SIG-M5 (cell line): ENCODE measurements around the gene CCNC.

Experiments
- DNase-seq: peaks from one replicate; lab custom pipeline; 2025; lab: John Stamatoyannopoulos, UW

CCNC gene

DNA sequence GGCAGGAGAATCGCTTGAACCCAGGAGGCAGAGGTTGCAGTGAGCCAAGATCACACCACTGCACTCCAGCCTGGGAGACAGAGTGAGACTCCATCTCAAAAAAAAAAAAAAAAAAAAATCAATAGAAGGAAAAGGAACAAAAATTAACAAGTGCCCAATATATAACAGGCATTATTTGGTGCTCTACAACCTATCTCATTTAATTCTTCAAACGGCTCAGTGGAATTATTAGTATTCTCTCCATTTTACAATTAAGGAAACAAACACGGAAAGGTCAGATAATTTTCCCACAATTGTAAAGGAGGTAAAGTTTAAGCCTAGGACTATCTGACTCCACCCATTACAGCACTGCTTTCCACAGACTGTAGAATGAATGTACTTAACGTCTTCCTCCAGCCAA is 19.8 kb downstream of the CCNC start:
- no peak for DNase-seq

DNA sequence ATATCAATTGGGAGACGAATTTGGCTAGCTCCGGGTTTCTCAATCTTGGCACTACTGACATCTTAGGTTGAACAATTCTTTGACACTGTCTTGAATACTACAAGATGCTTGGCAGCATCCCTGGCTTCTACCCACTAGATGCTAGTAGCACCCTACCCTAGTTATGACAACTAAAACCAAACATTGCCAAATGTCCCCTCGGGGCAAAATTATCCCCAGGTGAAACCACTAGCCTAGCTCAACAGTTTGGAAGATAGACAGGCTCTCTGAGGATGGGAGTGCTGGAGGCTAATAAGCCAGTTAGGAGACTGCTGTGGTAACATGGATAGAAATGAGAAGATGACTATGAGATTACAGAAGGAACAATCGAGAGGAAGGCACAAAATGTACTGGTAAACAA is 20.9 kb downstream of the CCNC start:
- DNase-seq, result no peak

DNA sequence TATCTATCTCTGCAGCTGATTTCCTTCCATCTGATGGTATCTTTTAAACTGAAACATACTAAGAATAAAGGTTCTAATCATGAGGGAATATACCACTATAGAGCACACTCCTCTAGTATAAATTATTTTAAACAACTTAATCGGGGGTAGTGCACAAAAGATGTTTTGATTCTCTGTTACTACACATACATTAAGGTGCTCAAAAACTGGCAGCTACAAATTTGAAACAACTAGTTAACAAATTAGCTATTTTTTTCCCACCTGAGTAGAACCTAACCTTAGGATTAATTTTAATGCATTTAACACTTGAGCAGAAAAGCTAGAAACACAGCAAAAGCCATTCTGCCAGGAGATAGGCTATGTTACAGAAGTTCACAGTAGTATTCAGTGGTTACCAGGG is 23.0 kb downstream of the CCNC start:
- no peak for DNase-seq

DNA sequence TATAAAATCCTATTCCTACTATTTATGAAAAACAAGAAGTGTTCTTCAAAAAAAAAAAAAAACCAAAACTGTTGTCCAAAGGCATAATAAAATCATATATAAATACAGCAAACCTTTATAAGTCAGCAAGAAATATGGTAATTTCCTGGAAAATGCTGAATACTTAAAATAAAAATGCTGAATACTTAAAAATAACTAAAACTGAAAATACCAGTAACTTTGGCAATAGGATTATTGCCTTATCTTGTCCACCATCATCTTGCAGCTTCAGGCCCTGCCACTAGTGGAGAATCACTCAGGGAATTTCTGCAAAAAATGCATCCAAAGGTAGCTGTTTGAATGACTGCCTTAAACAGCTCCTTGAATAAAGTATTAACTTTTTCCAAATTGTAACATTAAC is 24.5 kb downstream of the CCNC start:
- no peak for DNase-seq

DNA sequence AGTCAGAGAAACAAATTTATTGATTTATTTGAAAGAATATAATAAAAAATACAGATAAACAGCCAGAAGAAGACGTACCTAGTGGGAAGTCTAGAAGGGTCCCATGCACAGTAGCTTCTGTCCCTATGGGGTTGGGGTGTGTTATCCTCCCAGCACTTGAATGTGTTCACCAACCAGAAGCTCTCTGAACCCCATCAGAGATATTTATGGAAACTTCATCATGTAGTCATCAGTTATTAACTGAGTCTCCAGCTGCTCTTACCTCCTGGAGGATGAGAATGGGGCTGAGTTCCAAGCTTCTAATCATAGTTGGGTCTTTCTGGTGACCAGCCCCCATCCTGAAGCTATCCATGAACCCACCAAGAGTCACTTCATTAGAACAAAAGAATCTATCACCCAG is 37.8 kb downstream of the CCNC start:
- DNase-seq, result no peak

DNA sequence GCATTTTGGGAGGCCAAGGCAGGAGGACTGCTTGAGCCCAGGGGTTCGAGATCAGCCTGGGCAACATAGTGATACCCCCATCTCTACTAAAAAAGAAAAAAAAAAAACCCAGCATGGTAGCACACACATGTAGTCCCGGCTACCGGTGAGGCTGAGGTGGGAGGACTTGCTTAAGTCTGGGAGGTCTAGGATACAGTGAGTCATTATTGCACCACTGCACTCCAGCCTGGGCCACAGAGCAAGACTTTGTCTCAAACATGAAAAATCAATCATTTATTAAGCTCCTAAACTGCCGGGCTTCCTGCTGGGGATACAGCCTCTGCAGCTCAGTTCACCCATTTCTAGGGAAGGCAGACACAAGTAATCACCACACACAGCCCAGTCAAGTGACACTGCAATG is 45.9 kb downstream of the CCNC start:
- DNase-seq, result no peak

DNA sequence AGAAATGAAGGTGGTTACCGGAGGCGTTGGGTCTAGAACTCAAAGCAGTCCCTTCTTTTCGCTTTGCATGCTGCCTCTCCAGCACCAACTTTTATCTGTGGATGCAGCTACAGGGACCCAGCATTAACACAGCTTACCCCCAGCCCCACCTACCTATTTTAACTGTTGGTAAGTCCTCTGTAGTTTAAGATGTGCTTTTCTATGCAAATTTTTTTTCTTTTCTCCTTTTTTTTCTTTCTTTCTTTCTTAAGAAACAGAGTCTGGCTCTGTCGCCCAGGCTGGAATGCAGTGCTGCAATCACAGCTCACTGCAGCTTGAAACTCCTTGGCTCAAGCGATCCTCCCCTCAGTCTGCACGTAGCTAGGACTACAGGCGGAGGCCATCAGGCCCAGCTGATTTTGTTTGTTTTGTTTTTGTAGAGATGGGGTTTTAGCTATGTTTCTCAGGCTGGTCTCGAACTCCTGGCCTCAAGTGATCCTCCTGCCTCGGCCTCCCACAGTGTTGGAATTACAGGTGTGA is 46.8 kb downstream of the CCNC start:
- no peak for DNase-seq

DNA sequence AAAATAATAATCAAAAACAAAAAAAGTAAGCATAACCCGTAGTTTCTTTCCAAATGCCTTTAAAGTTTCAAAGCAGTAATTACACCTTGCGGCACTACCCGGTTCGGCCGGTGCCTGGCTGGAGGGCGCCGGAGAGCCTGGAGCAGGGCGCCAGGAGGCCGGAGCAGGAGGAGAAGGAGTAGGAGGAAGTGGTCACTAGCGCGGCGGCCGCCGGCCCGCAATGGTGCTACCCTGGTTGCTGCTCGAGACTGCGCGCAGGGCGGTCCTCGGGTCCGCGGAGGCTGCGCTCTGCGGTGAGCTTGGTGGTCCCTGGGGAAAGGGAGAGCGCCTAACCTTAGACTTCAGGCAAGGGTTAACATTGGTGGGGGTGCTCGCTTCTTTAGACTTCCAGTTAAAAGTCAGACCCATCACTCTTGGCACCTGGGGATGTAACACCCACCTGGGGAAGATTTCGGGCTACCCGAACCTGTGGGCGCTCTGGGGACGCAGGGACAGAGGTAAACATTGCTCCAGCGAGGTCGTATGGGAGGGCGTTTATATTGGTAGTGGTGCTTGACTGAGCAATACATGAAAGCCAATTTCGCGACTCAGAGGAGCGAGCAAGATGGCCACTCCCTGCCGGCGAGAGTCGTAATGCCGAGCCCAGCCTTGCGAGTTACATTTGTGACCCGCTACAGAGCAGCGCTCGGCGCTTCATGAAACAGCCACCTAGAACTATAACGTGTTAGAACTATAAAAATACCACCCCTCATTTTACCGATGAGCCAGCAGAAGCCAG is 47.4 kb downstream of the CCNC start:
- peak; percentile 48 for DNase-seq

DNA sequence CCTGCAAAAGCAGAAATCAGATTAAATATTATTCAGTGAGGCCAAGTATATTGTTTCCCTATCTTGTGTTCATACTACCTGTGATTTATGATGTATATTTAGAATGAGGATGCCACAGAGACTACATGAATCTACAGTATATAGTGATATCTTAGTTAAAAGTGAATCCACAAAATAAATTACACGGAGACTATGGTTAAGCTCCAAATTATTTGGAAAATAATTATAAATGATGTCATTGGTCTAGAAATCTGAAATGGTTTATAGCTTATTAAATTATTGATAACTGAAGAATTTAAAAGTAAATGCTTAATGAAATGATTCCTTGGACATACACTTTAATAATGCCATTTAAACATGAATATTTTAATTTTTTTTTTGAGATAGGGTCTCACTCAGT is 49.0 kb downstream of the CCNC start:
- no peak for DNase-seq

DNA sequence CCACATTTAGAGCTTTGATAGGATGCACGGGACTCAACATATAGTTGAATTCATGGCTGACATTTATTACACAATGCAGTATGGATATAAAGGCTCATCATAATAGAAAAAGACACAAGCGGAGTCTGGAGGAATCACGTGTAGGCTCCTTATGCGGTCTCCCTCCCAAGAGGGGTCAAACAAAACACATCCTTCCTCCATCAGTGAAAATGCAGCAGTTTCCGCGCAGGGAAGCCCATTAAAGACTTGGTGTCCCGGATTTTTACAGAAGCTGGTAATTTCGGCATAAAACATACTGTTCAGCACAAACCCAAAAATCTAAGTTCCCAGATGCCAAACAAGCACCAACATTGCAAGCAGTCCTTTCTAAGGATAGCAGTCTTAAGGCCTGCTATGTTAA is 54.4 kb downstream of the CCNC start:
- DNase-seq, result no peak

DNA sequence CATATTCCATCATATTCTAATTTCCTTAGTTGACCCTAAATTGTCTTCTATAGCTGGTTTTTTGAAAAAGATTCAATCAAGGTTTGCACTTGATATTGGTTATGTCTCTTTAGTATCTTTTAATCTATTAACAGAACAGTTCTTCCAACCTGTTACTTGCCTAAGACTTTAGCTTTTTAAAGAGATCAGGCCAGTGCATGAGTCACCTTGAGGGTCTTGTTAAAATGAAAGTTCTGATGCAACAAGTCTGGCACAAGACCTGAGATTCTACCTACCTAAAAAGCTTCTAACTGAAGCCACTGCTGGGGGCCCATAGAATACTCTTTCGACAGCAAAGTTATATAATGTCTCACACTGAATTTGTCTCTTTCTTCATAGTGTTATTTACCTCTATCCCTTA is 56.4 kb downstream of the CCNC start:
- DNase-seq, result no peak

DNA sequence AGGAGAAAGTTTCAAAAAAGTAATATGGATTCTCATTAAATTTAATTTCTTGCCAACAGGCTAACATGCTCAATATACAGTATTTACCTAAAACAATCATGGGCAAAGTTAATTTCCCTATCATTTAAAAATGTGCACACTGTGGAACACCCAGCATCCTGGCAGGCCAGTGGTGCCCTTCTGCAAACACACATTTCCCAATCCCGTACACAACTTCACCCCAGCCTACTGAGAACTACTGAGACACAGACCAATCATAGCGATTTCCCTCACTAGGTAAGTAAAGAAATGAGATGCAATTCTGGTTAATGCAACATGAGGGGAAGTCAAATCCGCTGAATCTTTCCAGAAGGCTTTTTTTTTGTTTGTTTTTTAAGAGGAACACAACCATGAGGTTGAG is 60.8 kb downstream of the CCNC start:
- no peak for DNase-seq

DNA sequence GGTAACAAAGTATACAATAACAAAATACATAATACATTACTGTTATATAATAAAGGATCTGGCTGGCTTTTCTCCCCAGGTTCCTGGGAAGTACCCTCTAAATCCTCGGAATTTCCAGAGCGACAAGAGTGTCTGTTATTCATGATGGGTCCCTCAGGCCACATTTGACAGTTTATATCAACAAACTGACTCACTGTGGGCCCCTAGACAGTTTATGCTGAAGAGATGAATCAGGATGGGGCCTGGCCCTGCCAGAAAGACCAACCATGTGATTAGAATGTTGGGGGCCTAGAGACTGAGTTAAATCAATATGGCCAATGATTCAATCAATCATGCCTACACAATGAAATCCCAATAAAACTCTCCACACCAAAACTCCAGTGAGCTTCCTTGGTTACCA is 66.7 kb downstream of the CCNC start:
- DNase-seq, result no peak

DNA sequence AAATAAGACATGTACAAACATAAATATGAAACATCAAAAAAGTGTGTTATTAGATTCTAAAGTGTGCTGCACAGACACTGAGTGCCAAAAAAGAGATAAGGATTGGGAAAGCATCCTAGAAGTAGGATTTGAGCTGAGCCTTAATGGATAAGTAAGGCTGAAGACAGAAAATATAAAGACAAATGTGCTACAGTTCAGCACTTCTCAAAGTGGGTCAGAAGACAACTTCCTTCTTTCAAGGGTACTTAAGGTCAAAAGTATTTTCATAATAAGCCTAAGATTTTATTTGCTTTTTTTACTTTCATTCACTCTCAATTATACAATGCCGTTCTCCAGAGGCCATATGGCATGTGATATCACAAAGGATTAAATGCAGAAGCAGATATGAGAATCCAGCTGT is 70.0 kb downstream of the CCNC start:
- DNase-seq, result no peak

DNA sequence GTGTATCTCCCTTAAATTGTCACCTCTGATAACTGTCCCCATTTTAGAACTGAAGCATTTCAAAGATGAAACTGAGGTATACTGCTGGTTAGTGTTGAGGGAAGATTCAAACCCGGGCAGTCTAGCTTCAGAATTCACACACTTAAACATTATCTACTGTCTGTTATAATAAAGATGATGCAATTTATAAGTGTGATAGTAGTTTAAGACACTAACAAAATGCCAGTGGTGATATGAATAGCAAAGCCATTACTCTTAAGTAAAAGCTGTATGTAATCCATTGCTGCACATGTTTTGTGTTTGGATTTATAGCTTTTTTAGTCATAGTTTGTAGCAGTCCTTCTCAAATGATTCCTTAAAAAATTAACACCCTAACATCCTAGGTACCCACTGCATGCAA is 73.0 kb downstream of the CCNC start:
- no peak for DNase-seq
